TTC549 (cell line): ENCODE measurements around the gene SSTR1.

Experiments used
- FAIRE-seq: peaks from 2 replicates; lab custom pipeline; 2012; peaks lifted over from hg19 to GRCh38; lab: Jason Lieb, UNC

The SSTR1 gene

GRCh38 chr14:38202444-38203191 is 5.1 kb upstream of the SSTR1 start:
- no peak for FAIRE-seq

GRCh38 chr14:38203929-38204718 is 3.6 kb upstream of the SSTR1 start:
- no peak for FAIRE-seq

GRCh38 chr14:38204719-38205115 is 3.0 kb upstream of the SSTR1 start:
- no peak for FAIRE-seq

DNA sequence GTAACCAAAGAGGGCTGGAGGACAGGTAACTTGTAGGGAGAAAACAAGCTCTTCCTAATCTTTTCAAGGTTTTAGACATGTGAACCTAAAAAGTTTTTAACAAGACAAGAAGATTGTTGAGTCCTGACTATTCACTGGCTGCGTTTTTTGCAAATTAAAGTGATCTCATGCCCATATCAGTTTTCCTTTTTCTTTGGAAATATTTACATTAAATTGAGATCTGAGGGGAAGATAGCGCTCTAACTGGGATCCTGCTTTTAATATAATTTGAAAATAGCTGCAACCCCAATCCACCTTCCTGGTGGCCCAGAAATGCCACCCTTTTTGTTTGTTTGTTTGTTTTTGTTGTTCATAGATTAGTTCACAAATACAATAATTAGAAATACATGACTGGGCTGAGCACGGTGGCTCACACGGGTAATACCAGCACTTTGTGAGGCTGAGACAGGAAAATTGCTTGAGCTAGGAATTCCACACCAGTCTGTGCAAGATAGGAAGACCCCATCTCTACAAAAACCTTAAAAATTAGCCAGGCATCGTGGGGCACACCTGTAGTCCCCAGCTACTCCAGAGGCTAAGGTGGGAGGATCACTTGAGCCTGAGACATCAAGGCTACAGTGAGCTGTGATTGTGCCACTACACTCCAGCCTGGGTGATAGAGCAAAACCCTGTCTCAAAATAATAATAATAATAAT is 2.4 kb upstream of the SSTR1 start:
- no peak for FAIRE-seq

- no peak for FAIRE-seq
These were observed 1.6 kb upstream of the SSTR1 start for GRCh38 chr14:38205949-38206665.

DNA sequence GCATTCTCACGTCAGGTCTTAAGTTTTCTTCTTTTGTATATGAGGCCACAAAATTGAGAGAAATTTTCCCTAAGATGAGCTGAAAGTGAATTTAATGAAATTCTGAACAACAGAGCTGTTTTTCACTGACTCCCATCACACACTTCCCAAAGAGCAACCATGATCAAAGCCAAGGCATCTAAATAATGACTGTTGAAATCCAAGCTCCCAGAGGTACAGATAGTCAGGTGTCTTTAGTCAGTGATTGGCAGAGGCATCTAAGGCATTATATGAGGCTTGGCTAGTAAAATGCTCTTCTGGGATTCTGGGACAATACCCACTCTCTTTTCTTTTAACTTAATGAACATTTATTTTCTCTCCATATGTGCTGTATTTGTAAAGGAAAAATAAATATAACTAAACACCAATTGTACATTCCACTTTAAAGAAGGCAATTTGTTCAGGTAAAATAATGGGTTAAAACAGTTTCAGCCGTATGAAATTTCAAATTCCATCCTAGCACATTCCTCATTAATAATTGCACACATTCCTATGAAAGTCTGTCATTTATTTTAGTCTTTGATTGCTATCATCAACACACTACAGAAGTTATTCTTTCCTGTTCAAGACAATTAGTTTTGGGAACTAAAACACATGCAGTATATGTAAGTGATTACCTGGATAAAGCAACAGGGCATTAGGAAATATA is 871 bp upstream of the SSTR1 start:
- no peak for FAIRE-seq

GRCh38 chr14:38207377-38207735 is 348 bp upstream of the SSTR1 start:
- no peak for FAIRE-seq

DNA sequence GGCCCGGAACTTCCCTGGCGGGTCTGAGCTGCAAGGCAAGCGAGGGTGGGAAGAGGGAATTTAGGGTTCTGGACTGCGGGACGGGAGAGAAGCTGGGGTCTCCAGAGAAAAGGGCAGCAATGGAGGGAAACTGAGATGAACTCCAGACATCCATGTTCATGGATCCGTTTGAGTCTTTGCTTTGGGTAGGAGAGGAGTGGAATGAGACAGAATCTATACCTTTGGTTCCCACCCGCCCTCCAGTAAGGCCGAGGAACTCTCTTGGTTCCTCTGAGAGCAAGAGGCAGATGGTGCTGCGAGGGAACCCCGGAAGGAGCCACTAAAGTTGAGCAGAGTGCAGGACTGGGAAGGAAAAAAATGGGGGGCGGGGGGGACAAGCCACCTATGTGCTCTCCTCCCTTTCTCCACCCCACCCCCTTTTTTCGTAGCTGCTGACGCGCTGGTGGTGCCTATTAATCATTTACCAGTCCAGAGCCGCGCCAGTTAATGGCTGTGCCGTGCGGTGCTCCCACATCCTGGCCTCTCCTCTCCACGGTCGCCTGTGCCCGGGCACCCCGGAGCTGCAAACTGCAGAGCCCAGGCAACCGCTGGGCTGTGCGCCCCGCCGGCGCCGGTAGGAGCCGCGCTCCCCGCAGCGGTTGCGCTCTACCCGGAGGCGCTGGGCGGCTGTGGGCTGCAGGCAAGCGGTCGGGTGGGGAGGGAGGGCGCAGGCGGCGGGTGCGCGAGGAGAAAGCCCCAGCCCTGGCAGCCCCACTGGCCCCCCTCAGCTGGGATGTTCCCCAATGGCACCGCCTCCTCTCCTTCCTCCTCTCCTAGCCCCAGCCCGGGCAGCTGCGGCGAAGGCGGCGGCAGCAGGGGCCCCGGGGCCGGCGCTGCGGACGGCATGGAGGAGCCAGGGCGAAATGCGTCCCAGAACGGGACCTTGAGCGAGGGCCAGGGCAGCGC is 1.2 kb downstream of the SSTR1 start:
- FAIRE-seq, result no peak

GRCh38 chr14:38209572-38210557 is 2.2 kb downstream of the SSTR1 start:
- no peak for FAIRE-seq

GRCh38 chr14:38210587-38211216 is 3.0 kb downstream of the SSTR1 start:
- FAIRE-seq, result no peak

- FAIRE-seq, result no peak
These were observed 3.6 kb downstream of the SSTR1 start for GRCh38 chr14:38211255-38211735.

GRCh38 chr14:38212111-38212510 is 4.4 kb downstream of the SSTR1 start:
- FAIRE-seq, result no peak

- no peak for FAIRE-seq
These were observed 5.3 kb downstream of the SSTR1 start for GRCh38 chr14:38213001-38213400.

DNA sequence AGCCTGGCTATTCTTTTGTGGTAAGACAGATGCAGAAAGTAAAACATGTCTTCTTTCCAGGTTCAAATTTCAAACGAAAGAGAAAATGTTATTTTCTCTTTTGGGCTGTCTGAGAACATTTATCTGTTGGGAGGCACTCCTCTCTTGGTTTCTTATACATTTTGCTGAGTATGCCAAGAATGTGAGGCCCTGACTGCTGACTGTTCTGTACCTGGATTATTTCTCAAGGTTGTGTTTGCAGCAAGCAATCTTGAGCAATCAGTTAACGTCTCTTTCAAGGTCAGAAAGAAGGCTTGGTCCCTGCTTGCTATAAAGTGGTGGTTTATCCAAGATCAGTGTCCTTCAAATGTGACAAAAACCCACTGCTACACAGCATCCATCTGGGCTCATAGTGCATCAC is 9.8 kb downstream of the SSTR1 start:
- FAIRE-seq, result no peak

DNA sequence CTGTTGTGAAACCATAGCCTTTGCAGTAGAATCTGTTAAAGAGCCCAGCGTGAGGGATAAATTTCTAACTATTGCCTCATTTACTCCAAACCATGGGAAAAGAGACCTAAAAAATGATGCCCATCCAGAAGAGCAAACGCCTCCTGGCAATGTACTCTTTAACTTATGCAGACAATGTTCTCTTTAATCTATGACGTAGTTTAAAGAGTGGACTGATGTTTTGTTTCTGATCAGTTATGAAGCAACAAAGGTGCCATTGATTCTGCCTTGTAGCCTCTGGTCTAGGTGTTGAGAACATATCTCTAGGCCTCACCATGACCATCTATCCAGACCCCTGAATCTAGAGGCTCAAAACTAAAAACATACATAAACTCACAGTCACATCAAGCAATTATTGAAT is 13.4 kb downstream of the SSTR1 start:
- FAIRE-seq, result no peak

- FAIRE-seq, result no peak
These were observed 16.6 kb downstream of the SSTR1 start for GRCh38 chr14:38224338-38224737.

GRCh38 chr14:38225946-38226345 is 18.2 kb downstream of the SSTR1 start:
- no peak for FAIRE-seq

DNA sequence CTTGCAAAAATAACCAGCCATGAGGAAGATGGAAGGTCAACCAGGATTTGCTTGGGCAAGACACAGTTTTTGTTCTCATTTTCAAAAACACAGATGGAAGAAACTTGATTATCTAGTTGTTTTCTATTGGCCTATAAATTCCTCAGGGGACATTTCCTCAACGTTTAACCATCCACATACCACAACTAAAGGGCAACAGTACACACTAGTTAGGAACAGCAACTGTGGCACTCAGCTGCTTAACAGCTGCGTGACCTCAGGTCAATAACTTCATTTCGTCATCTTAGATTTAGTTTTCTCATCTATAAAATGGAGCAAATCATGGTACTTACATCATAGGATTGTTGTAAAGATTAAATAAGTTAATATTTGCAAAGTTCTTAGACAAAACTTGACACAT is 18.7 kb downstream of the SSTR1 start:
- no peak for FAIRE-seq

DNA sequence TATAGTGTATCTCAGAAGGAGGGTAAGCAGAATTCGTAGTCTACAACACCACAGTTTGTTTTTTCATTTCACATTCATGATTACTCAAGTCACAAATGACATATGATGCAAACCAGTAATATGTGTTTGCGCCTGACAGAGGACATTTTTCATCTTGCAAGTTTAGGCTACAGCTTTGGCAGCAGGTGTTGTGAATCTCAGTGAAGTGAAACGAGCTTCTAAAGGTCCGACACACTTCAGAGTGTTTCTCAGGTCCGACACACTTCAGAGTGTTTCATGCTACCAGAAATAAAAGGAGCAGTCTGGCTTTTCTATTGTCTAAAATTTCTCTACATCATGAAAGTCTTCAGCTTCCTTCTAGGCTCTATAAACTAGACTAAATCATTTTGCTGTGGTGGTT is 25.5 kb downstream of the SSTR1 start:
- no peak for FAIRE-seq
